HAP-1 (cell line): Measurements from ENCODE around the gene OPN4.

ENCODE experiments used
- DNase-seq, 2 experiments: peaks; one replicate each; pipeline ENCODE4 v3.0.0-alpha.2; 2016 to 2020; ENCODE audit warnings: low spot score in 2 of 2
- H3K27me3 ChIP-seq: fragments of 250-450 bp; sonication (Bioruptor Pico); 2 replicates; pipeline ENCODE4 v1.5.1; 2020; ENCODE audit warnings: low read depth, mild to moderate bottlenecking, moderate library complexity
- H3K36me3 ChIP-seq: fragments of 250-450 bp; sonication (Bioruptor Pico); replicated peaks from 2 replicates; pipeline ENCODE4 v1.5.1; 2020; ENCODE audit warnings: mild to moderate bottlenecking
- H3K4me1 ChIP-seq: fragments of 250-450 bp; sonication (Bioruptor Pico); 2 replicates; pipeline ENCODE4 v1.5.1; 2020; ENCODE audit warnings: mild to moderate bottlenecking
- H3K4me3 ChIP-seq: fragments of 250-450 bp; sonication (Bioruptor Pico); 2 replicates; pipeline ENCODE4 v1.5.1; 2020; ENCODE audit warnings: mild to moderate bottlenecking, moderate library complexity
- H3K9me3 ChIP-seq: fragments of 250-450 bp; sonication (Bioruptor Pico); 2 replicates; pipeline ENCODE4 v1.5.1; 2020; ENCODE audit warnings: mild to moderate bottlenecking, moderate library complexity
- in situ Hi-C: fragments of 300-500 bp; cut with MboI; formaldehyde crosslinking; loops from 3 replicates; pipeline ENCODE4 v1.14.3; 2020; ENCODE audit warnings: low sequenced_read_pairs, inconsistent platforms, mixed read lengths

The OPN4 gene

GRCh38 chr10:86709396-86710185, 55.2 kb downstream of the OPN4 start:
- Histone ChIP-seq H3K4me1 (peaks cover 16% of the 10 kb centered on the region), H3K9me3 (no peaks in the 10 kb centered on the region), H3K27me3 (no peaks in the 10 kb centered on the region), H3K36me3 (no peaks in the 10 kb centered on the region), H3K4me3 (no peak overlapping the region)
- DNase-seq, result no peak
- in situ Hi-C loops, result loop anchor here (5.0 kb wide), 1 partner anchor 188 kb away; no protein-coding TSS in a partner anchor

- Histone ChIP-seq H3K27me3 (no peaks in the 10 kb centered on the region), H3K4me3 (peak overlapping the region; percentile 46), H3K36me3 (no peaks in the 10 kb centered on the region), H3K9me3 (no peaks in the 10 kb centered on the region), H3K4me1 (peaks cover 11% of the 10 kb centered on the region)
- in situ Hi-C loops, result no loop called here
- peak; percentile 78 to 89 for DNase-seq
Measured at GRCh38 chr10:86710987-86711512, 56.7 kb downstream of the OPN4 start.

- Histone ChIP-seq H3K4me1 (peaks cover 11% of the 10 kb centered on the region), H3K4me3 (peak overlapping the region; percentile 46), H3K9me3 (no peaks in the 10 kb centered on the region), H3K27me3 (no peaks in the 10 kb centered on the region), H3K36me3 (no peaks in the 10 kb centered on the region)
- DNase-seq, result peak; percentile 20 to 58
- in situ Hi-C loops, result no loop called here
Measured at GRCh38 chr10:86711513-86712316, 57.4 kb downstream of the OPN4 start.

- no peaks in the 10 kb centered on the region for H3K27me3 ChIP-seq
- in situ Hi-C loops, result no loop called here
- peak overlapping the region; percentile 46 for H3K4me3 ChIP-seq
- DNase-seq, result no peak
- H3K9me3 ChIP-seq, result no peaks in the 10 kb centered on the region
- peaks cover 11% of the 10 kb centered on the region for H3K4me1 ChIP-seq
- no peaks in the 10 kb centered on the region for H3K36me3 ChIP-seq
Measured at GRCh38 chr10:86712317-86712707, 58.0 kb downstream of the OPN4 start.

GRCh38 chr10:86715156-86715795, 60.9 kb downstream of the OPN4 start:
- Histone ChIP-seq H3K36me3 (no peaks in the 10 kb centered on the region), H3K9me3 (no peaks in the 10 kb centered on the region), H3K4me3 (no peak overlapping the region), H3K27me3 (no peaks in the 10 kb centered on the region), H3K4me1 (peaks cover 11% of the 10 kb centered on the region)
- in situ Hi-C loops, result no loop called here
- DNase-seq, result no peak

- Histone ChIP-seq H3K27me3 (no peaks in the 10 kb centered on the region), H3K4me1 (peaks cover 10% of the 10 kb centered on the region), H3K36me3 (no peaks in the 10 kb centered on the region), H3K4me3 (no peak overlapping the region), H3K9me3 (no peaks in the 10 kb centered on the region)
- in situ Hi-C loops, result no loop called here
- no peak for DNase-seq
Measured at GRCh38 chr10:86715836-86716235, 61.5 kb downstream of the OPN4 start.
